Activated naive CD8-positive, alpha-beta T cell treated with anti-CD3 and anti-CD28 coated beads, Interleukin-2, amount 50 U/mL, for 24 hours (primary cell): ENCODE data around the gene SLC9A5.

Source experiments
- ATAC-seq: fragments of 150-1000 bp; cut with Tn5 transposase; one replicate; pipeline ENCODE4 v1.10.0; 2021
- DNase-seq: peaks from one replicate; pipeline ENCODE4 v3.0.0; 2021
- H3K27ac Mint-ChIP-seq: one replicate; pipeline ENCODE4 v1.8.0; 2021; ENCODE audit warnings: mild to moderate bottlenecking, mixed read lengths
- H3K27me3 Mint-ChIP-seq: one replicate; pipeline ENCODE4 v1.8.0; 2021; ENCODE audit warnings: mixed read lengths
- H3K36me3 Mint-ChIP-seq: one replicate; pipeline ENCODE4 v1.8.0; 2021; ENCODE audit warnings: low read depth, mixed read lengths
- H3K4me1 Mint-ChIP-seq: one replicate; pipeline ENCODE4 v1.8.0; 2021; ENCODE audit warnings: mixed read lengths
- H3K4me3 Mint-ChIP-seq: one replicate; pipeline ENCODE4 v1.8.0; 2021; ENCODE audit warnings: mild to moderate bottlenecking, moderate library complexity, mixed read lengths
- H3K9me3 Mint-ChIP-seq: one replicate; pipeline ENCODE4 v1.8.0; 2021; ENCODE audit warnings: mixed read lengths

The SLC9A5 gene

DNA sequence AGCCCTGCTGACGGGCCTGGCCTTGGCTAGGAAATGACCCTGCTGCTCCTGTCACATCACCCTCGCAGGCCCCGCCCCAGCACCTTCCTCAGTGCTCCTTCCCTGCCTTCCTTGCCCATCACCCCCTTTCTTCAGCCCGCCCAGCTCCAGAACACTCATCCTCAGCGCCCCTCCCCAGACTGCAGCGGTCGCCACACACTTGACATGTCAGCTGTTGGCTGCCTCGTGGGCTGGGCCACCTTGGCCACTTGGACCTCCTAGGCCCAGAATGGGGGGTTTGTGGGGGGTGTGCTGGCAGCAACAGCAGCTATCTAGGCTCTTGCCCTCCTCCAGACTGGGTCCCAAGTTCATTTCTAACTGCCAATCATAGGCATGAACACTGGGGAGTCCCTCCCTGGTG lies 39.2 kb upstream of the SLC9A5 start:
- DNase-seq: no peak
- Mint-ChIP-seq H3K4me1 (no peaks in the 10 kb centered on the region), H3K4me3 (no peak overlapping the region), H3K27me3 (no peaks in the 10 kb centered on the region), H3K27ac (no peak overlapping the region), H3K9me3 (no peaks in the 10 kb centered on the region), H3K36me3 (peaks cover 5% of the 10 kb centered on the region)
- no peak for ATAC-seq

DNA sequence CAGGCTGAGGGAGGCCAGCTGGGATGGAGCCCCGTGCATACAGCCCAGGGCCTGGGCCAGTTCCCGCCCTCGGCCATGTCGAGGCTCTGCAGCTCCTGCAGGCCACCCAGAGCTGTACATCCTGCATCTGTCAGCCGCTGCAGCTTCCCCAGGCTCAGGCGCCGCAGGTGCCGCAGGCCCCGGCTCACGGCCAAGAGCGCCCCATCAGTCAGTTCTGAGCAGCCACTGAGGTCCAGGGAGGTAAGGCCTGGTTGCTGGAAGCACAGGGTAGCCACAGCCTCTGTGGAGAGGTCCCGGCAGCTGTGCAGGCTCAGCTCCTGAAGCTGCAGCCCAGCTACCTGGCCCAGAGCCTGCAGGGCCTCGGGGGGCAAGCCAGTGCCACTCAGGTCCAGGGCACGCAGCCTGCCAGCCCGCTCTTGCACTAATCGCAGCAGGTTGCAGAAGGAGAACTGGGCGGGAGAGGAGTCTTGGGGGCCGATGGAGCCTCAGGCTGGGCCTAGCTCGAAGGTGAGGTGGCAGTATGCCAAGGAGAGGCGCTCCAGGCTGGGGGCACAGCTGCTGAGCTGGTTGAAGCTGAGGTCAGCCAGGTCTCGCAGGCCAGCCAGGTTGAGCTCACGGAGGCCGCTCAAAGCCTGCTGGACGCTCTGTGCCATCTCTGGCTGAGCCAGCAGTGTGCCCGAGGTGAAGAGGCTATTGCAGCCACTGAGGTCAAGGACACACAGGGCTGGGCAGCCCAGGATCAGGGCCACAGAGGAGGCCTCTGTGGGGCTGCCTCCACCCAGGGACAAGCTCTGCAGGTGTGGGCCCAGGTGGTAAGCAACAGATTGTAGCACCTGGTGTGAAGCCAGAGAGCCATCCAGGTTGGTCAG lies 38.5 kb upstream of the SLC9A5 start:
- peaks cover 5% of the 10 kb centered on the region for H3K36me3 Mint-ChIP-seq
- H3K4me1 Mint-ChIP-seq: no peaks in the 10 kb centered on the region
- H3K9me3 Mint-ChIP-seq: no peaks in the 10 kb centered on the region
- H3K4me3 Mint-ChIP-seq: no peak overlapping the region
- ATAC-seq: no peak
- H3K27ac Mint-ChIP-seq: no peak overlapping the region
- no peak for DNase-seq
- H3K27me3 Mint-ChIP-seq: no peaks in the 10 kb centered on the region

DNA sequence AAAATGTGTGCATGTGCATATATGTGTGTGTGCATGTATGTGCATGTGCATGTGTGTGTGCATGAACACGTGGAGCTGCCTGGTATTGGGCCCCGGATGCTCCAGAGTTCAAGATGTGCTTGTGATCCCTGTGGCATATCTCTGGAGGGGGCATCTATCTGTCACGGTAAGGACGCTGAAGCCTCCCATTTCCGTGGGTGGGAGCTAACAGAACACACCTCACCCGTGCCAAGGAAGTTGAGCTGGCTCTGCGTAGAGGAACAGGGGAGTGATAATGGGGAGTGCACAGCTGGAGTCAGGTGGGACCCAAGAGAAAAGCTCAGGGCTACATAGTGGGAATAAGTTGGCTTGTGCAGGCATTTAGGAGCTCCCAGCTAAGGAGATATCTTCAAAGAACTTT lies 37.1 kb upstream of the SLC9A5 start:
- Mint-ChIP-seq H3K27me3 (no peaks in the 10 kb centered on the region), H3K4me1 (no peaks in the 10 kb centered on the region), H3K4me3 (no peak overlapping the region), H3K9me3 (no peaks in the 10 kb centered on the region), H3K36me3 (no peaks in the 10 kb centered on the region), H3K27ac (no peak overlapping the region)
- DNase-seq: no peak
- ATAC-seq: no peak

DNA sequence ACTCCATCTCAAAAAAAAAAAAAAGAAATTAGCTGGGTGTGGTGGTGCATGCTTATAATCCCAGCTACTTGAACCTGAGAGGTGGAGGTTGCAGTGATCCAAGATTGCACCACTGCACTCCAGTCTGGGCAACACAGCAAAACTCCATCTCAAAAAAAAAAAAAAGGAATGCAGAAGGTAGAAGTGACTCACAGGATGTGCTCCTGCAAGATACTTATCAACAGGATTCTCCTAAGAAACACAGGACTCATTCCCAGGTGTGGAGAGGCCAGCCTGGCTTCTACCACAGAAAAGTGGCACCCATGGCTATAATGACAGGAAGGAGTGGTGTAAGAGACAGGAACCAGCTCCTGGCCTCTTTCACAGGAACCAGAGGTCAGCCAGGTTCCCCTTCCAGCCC lies 36.0 kb upstream of the SLC9A5 start:
- no peak overlapping the region for H3K27ac Mint-ChIP-seq
- no peak overlapping the region for H3K4me3 Mint-ChIP-seq
- no peaks in the 10 kb centered on the region for H3K36me3 Mint-ChIP-seq
- no peaks in the 10 kb centered on the region for H3K4me1 Mint-ChIP-seq
- ATAC-seq (no peak), DNase-seq (no peak)
- H3K9me3 Mint-ChIP-seq: no peaks in the 10 kb centered on the region
- H3K27me3 Mint-ChIP-seq: no peaks in the 10 kb centered on the region

DNA sequence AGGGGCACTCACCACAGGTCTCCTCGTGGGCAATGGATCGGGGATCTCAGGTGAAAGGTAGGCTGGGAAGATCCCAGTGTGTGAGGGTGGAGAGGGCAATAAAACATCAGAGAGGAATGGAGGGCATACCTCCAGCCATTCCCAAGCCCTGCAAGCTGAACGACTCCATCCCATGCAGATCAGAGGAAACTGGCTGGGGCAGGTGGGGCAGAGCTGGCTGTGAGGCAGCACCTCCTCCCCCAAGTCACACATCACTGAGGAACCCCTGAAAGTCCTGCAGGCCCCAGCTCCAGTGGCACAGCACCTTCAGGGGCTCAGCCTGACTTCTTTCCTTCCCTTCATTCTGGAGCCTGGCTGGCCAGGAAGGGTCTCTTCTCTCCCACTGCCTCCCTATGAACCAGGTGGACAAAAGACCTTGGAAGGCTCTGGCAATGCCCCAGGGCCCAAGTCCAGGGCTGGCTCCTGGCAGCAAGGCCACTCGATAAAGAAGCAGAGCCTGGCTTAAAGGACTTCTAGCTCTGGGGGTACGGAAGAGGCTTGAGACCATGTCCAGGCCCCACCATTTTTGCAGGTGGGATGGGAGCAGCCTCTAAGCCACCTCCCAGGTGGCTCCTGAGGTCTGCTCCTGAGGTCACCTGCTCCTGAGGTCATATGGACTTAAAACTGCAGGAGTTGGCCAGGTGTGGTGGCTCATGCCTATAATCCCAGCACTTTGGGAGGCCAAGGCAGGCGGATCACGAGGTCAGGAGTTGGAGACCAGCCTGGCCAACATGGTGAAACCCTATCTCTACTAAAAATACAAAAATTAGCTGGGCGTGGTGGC lies 35.4 kb upstream of the SLC9A5 start:
- no peak overlapping the region for H3K4me3 Mint-ChIP-seq
- H3K4me1 Mint-ChIP-seq: no peaks in the 10 kb centered on the region
- H3K9me3 Mint-ChIP-seq: no peaks in the 10 kb centered on the region
- no peaks in the 10 kb centered on the region for H3K36me3 Mint-ChIP-seq
- H3K27me3 Mint-ChIP-seq: no peaks in the 10 kb centered on the region
- DNase-seq (no peak), ATAC-seq (no peak)
- no peak overlapping the region for H3K27ac Mint-ChIP-seq

DNA sequence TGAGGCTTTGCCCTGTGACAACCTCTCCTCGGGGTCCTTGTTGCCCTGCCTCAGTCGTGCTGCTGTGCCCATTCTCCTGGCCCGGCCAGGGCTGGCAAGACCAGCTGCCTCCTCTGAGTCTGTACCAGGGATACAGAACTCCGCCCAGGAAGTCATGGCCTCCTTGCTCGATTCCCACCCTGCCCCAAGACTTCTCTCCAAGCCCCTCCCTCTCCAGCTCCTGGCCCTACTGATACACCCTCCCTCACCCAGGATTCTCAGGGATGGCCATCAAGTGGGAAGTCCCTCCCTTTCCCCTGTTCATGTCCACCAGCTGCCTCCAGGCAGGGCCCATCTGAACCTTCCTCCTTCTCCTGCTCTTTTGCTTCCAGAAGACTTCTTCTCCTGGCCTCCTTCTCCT lies 33.1 kb upstream of the SLC9A5 start:
- ATAC-seq: no peak
- Mint-ChIP-seq H3K4me1 (no peaks in the 10 kb centered on the region), H3K4me3 (no peak overlapping the region), H3K27ac (no peak overlapping the region), H3K27me3 (no peaks in the 10 kb centered on the region), H3K9me3 (no peaks in the 10 kb centered on the region), H3K36me3 (no peaks in the 10 kb centered on the region)
- no peak for DNase-seq

DNA sequence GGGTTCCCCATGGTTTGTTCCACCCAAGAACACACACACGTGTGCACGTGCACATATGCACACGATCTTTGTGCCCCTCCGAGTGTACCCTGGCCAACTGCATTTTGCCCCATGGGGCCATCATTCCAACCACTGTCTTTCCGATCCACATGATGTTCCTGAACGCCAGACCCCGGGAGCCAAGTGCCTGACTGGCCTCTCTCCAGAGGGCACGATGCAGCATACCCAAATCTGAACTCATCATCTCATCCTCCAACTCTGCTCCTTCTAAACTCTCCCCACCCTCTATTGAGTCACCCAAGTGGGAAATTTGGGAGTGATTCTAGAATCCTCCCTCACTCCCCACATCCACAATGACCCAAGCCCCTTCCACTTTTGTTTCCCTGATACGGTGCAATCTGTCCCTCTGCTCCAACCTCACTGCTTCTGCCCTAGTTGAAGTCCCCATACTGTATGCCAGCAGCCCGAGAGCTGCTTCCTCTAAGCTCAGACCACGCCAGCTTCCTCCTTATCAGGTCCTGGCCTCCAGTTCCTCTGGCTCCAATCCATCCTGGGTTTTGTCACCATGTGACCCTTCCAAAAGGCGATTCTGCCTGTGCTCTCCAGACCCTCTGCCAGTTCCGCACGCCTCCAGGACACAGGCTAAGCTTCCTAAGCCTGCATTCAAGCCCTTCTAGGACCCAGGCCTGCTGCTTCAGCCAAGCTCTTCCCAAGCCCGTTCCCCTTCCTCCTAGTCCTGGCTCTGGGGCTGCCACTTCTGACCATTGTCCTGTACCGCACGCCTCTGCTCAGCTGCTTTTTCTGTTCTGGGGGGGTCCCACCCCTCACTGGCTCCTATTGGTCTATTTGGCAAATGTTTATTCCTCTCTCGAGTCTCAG lies 31.9 kb upstream of the SLC9A5 start:
- no peak overlapping the region for H3K27ac Mint-ChIP-seq
- H3K9me3 Mint-ChIP-seq: no peaks in the 10 kb centered on the region
- DNase-seq (no peak), ATAC-seq (no peak)
- no peaks in the 10 kb centered on the region for H3K27me3 Mint-ChIP-seq
- no peak overlapping the region for H3K4me3 Mint-ChIP-seq
- no peaks in the 10 kb centered on the region for H3K36me3 Mint-ChIP-seq
- H3K4me1 Mint-ChIP-seq: no peaks in the 10 kb centered on the region

DNA sequence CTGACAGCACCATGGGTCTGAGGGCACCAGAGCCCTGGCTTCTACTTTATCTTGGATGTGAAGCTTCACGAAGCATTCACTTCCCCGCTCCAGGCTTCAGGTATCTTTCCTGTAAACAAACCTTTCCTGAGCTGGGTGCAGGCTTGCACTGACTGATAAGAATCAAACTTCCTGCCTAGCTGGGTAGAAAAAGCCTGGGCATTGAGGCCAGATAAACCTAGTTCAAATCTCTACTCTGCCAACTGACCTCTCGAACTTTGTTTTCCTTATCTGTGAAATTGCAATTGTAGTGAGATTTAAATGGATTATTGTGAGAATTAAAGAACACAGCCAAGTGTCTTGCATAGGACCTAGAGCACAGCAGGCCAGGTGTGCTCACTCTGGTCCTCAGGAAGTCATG lies 24.8 kb upstream of the SLC9A5 start:
- ATAC-seq (no peak), DNase-seq (no peak)
- no peak overlapping the region for H3K4me3 Mint-ChIP-seq
- peaks cover 3% of the 10 kb centered on the region for H3K27me3 Mint-ChIP-seq
- peaks cover 11% of the 10 kb centered on the region for H3K36me3 Mint-ChIP-seq
- no peak overlapping the region for H3K27ac Mint-ChIP-seq
- H3K4me1 Mint-ChIP-seq: peaks cover 33% of the 10 kb centered on the region
- H3K9me3 Mint-ChIP-seq: no peaks in the 10 kb centered on the region

DNA sequence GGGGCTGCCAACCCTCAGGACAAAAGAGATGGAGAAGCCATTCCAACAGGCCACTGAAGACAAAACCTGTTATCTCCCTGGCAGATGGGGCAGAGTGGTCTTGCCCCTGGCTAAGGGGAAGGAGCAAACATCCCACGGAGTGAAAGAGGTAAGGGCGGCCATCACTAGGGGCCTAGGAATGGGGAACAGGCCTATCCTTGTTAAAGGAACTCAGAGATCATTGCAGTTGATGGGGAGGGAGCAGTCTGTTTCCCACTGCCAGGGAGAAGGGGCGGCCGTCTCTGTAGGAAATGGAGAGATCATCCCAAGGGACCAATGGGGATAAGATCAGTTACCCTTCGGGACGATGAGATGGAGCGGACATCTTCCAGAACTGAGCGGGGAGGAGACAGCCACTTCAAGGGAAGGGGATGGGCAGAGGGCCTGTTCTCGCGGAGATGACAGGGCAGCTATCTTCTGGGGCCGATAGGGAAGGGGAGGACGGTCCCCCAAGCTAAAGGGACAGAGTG lies 22.4 kb upstream of the SLC9A5 start:
- Mint-ChIP-seq H3K9me3 (no peaks in the 10 kb centered on the region), H3K27me3 (peaks cover 3% of the 10 kb centered on the region), H3K4me3 (peak overlapping the region; percentile 100), H3K36me3 (peaks cover 28% of the 10 kb centered on the region), H3K4me1 (peaks cover 33% of the 10 kb centered on the region), H3K27ac (peak overlapping the region; percentile 100)
- DNase-seq (no peak), ATAC-seq (no peak)

DNA sequence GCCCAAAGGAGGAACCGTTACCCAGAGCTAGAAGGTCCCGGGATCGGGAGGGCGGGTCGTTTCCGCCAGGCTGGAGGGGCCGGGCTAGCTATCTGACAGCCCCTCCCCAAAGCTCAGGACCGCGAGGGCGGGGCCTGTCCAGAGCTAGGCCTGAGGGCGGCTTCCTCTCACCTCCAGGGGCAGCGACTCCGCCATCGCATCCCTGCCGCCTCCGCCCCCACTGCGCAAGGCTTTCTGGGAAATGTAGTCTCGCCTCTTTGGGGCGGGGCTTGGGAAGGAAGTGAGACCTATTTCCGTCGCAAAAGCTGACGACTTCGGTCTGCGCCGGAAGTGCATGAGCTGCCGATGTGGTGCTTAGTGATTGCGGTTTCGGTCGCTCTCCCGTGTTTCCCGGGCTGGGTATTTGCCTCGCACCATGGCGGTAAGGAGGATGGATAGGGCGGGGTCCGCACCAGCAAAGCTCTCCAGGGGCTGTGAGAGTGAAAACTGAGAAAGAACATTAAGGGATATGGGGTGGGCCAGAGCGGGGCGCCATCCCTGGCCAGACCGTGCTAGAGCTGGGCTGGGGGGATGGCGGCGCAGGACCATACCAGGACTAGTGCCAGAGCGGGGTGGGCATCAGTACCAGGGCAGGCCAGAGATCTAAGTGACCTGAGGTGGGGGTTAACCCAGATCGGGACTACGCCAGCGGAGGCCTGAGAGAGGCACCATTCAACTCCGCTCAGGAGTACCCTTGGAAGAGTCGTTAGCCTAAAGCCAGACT lies 21.8 kb upstream of the SLC9A5 start, which contains the start of gene TMEM208:
Gene TMEM208, plus strand, starts transcription at position 327 of the 763 bp plus-strand sequence. Its CDS starts 89 bp downstream, at position 416.
- ATAC-seq (peak; percentile 92), DNase-seq (peak; percentile 99)
- no peaks in the 10 kb centered on the region for H3K9me3 Mint-ChIP-seq
- H3K4me1 Mint-ChIP-seq: peaks cover 33% of the 10 kb centered on the region
- peak within 1 kb of the TSS; percentile 100 for H3K27ac Mint-ChIP-seq
- H3K4me3 Mint-ChIP-seq: peak within 1 kb of the TSS; percentile 100
- peaks cover 3% of the 10 kb centered on the region for H3K27me3 Mint-ChIP-seq
- H3K36me3 Mint-ChIP-seq: peaks cover 33% of the 10 kb centered on the region

DNA sequence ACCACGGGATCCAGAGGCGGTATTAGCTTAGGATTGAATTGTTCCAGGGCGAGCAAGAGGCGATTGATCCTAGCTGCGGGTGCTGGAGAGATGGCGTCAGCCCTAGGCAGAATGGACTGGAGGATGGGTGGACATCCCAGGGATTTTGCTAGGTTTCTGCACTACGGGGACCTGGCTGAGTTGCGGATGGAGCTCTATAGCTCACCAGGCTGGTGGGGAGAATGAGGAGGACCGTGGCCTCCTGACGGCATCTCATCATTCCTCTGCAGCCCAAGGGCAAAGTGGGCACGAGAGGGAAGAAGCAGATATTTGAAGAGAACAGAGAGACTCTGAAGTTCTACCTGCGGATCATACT lies 21.2 kb upstream of the SLC9A5 start:
- ATAC-seq: no peak
- Mint-ChIP-seq H3K4me1 (peaks cover 33% of the 10 kb centered on the region), H3K4me3 (peak overlapping the region; percentile 100), H3K36me3 (peaks cover 36% of the 10 kb centered on the region), H3K27ac (peak overlapping the region; percentile 100), H3K27me3 (peaks cover 3% of the 10 kb centered on the region), H3K9me3 (no peaks in the 10 kb centered on the region)
- no peak for DNase-seq

DNA sequence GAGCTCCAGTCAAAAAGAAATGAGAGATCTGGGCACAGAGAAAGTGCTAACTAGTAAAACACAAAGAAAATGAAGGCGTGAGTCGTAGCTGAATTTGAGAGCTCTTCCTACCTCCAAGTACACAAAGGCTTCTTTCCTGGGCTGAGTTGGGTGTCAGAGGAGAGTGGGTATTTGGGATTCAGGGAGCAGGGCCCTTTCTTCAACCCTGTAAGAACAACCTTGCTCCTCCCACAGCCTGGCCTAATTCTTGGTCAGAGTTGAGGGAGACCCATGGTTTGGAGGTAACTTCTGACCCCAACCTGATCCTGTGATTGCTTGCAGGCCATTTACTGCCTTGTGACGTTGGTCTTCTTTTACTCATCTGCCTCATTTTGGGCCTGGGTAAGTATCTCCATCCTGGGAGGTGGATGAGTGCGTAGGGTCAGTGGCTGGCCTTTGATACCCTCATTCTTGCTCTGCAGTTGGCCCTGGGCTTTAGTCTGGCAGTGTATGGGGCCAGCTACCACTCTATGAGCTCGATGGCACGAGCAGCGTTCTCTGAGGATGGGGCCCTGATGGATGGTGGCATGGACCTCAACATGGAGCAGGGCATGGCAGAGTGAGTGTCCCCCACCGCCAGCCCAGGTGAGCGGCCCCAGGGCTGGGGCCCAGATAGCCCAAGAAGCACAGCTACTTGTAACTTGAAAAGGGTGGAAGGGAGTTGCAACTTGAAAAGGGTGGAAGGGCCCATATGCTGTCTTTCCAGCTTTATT lies 20.6 kb upstream of the SLC9A5 start:
- Mint-ChIP-seq H3K36me3 (peaks cover 39% of the 10 kb centered on the region), H3K4me1 (peaks cover 33% of the 10 kb centered on the region), H3K4me3 (peak overlapping the region; percentile 100), H3K27ac (peak overlapping the region; percentile 100), H3K27me3 (peaks cover 3% of the 10 kb centered on the region), H3K9me3 (no peaks in the 10 kb centered on the region)
- DNase-seq: no peak
- no peak for ATAC-seq

DNA sequence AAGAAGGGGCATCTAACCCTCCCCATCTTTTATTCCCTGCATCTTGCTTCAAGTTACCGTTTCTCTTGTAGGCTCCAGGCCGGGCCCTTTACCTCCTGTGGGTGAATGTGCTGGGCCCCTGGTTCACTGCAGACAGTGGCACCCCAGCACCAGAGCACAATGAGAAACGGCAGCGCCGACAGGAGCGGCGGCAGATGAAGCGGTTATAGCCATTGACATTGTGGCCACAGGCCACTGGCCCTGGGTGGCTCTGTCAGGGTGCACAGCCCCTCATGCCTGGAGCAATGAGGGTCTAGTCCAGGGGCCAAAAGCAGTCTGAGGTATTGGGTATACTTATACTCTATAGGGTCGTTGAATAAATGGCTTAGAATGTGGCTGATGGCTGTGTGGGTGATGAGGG lies 19.9 kb upstream of the SLC9A5 start:
- H3K36me3 Mint-ChIP-seq: peaks cover 43% of the 10 kb centered on the region
- peaks cover 33% of the 10 kb centered on the region for H3K4me1 Mint-ChIP-seq
- no peak overlapping the region for H3K27ac Mint-ChIP-seq
- peaks cover 3% of the 10 kb centered on the region for H3K27me3 Mint-ChIP-seq
- no peak for ATAC-seq
- peak overlapping the region; percentile 100 for H3K4me3 Mint-ChIP-seq
- no peaks in the 10 kb centered on the region for H3K9me3 Mint-ChIP-seq
- DNase-seq: no peak
